Measurements from ENCODE around the gene CDC42BPB.

DNA sequence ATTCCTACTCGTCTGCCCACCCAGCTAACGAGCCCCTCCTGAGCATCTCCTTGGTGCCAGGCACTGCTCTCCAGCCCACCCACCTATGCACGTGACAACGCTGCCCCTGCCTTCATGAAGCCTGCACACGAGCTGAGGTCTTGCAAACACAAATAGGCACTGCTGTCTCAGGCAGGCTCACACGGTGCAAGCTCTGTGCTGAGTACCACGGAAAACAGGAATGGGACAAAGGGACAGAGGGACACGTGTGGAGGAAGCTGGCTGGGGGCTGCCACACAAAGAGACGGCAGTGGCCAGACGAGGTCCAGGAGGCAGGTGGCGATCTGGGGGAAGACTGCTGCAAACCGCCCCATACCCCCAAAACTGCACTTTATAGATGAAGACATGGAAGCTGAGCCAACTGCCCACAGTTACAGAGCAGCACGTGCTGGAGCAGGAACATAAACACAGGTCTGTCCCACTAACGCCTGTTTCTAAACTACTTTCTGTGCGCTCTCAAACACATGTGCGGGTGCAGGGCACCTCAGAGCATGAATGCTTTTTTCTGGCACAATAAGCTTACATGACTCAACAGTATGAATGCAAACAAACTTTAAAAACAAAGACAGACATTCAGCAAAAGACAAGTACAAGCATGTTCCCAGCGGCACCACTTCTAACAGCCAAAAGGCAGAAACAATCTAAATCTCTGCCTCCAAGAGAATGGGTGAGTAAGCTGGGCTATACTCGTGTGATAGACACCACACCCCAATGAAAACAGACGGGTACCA lies 70.4 kb downstream of the CDC42BPB start:
- TF ChIP-seq POLR2AphosphoS5 (IDR thresholded peaks at IDR 0.05; ENCODE audit: low read depth, low read length), result no peak
- no peak for TF ChIP-seq JUND (IDR thresholded peaks at IDR 0.05)
- no peak for TF ChIP-seq CTCF (IDR thresholded peaks at IDR 0.05)
- TF ChIP-seq SIN3A (IDR thresholded peaks at IDR 0.05; ENCODE audit: borderline replicate concordance, low read depth, low read length), result no peak
